PFSK-1 (cell line): ENCODE data around the gene MLIP.

ENCODE experiments used
- FOXP2 ChIP-seq: optimal IDR thresholded peaks from 2 replicates; pipeline ENCODE3; 2011; ENCODE audit warnings: borderline replicate concordance, control low read depth, inconsistent platforms; ENCODE audit not compliant: insufficient read depth; ENCODE audit errors: extremely low read length, extremely low read depth
- POLR2AphosphoS5 ChIP-seq: IDR thresholded peaks from 2 replicates; pipeline ENCODE4 v1.6.1; 2012; ENCODE audit warnings: low read depth, mild to moderate bottlenecking, control low read depth, low read length, moderate library complexity
- SIN3A ChIP-seq: IDR thresholded peaks from 2 replicates; pipeline ENCODE4 v1.6.1; 2012; ENCODE audit warnings: mild to moderate bottlenecking, low read length, moderate library complexity, borderline replicate concordance; ENCODE audit not compliant: insufficient read depth
- TAF1 ChIP-seq: IDR thresholded peaks from 2 replicates; pipeline ENCODE4 v1.6.1; 2012; ENCODE audit warnings: low read length, control low read depth, borderline replicate concordance; ENCODE audit not compliant: insufficient read depth
- TF ChIP-seq, protein P1 (sequence below), 2 experiments: IDR thresholded peaks; 2 replicates each; pipeline versions ENCODE4 v1.6.1 to v1.8.0; 2011 to 2012; ENCODE audit warnings: low read depth in 2 of 2, low read length in 2 of 2, control low read depth in 1 of 2, inconsistent platforms in 1 of 2, mild to moderate bottlenecking in 1 of 2, moderate library complexity in 1 of 2; ENCODE audit not compliant: insufficient read depth in 1 of 2

Gene MLIP

GRCh38 chr6:54094786-54095185, 16.5 kb upstream of the MLIP start:
- TF ChIP-seq POLR2AphosphoS5 (no peak), SIN3A (no peak)
- TF ChIP-seq, protein P1, sequence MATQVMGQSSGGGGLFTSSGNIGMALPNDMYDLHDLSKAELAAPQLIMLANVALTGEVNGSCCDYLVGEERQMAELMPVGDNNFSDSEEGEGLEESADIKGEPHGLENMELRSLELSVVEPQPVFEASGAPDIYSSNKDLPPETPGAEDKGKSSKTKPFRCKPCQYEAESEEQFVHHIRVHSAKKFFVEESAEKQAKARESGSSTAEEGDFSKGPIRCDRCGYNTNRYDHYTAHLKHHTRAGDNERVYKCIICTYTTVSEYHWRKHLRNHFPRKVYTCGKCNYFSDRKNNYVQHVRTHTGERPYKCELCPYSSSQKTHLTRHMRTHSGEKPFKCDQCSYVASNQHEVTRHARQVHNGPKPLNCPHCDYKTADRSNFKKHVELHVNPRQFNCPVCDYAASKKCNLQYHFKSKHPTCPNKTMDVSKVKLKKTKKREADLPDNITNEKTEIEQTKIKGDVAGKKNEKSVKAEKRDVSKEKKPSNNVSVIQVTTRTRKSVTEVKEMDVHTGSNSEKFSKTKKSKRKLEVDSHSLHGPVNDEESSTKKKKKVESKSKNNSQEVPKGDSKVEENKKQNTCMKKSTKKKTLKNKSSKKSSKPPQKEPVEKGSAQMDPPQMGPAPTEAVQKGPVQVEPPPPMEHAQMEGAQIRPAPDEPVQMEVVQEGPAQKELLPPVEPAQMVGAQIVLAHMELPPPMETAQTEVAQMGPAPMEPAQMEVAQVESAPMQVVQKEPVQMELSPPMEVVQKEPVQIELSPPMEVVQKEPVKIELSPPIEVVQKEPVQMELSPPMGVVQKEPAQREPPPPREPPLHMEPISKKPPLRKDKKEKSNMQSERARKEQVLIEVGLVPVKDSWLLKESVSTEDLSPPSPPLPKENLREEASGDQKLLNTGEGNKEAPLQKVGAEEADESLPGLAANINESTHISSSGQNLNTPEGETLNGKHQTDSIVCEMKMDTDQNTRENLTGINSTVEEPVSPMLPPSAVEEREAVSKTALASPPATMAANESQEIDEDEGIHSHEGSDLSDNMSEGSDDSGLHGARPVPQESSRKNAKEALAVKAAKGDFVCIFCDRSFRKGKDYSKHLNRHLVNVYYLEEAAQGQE (IDR thresholded peaks at IDR 0.05; ENCODE audit: insufficient read depth in 1 of 2, low read depth in 2 of 2, low read length in 2 of 2) = no peak

- TF ChIP-seq FOXP2 (no peak), SIN3A (no peak), POLR2AphosphoS5 (no peak), TAF1 (no peak)
- TF ChIP-seq, protein P1 (IDR thresholded peaks at IDR 0.05; ENCODE audit: insufficient read depth in 1 of 2, low read depth in 2 of 2, low read length in 2 of 2) = no peak
Measured at GRCh38 chr6:54095723-54096122, 15.5 kb upstream of the MLIP start.

DNA sequence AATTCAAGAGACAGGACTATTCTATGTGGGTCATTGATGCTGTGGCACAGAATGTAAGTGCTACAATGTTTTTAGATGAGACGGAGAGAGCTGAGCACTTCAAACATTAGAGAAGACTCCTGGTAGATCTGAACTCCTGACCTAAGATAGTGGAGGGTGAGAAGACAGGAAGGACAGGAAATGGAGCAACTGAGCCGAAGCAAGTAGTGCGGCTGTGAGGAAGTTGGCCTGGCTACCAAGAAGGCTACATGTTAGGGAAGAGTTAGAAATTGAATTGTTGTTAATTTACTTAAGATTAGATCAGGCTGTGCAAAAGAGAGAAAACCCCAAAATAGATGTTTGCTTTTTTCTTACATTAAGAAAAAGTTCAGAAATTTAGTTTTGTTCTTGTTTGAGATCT, 14.4 kb upstream of the MLIP start:
- TF ChIP-seq, protein P1 (IDR thresholded peaks at IDR 0.05; ENCODE audit: insufficient read depth in 1 of 2, low read depth in 2 of 2, low read length in 2 of 2) = no peak
- no peak for TF ChIP-seq FOXP2

GRCh38 chr6:54097753-54098152, 13.5 kb upstream of the MLIP start:
- TF ChIP-seq, protein P1 (IDR thresholded peaks at IDR 0.05; ENCODE audit: insufficient read depth in 1 of 2, low read depth in 2 of 2, low read length in 2 of 2) = no peak
- TF ChIP-seq TAF1 = no peak
- TF ChIP-seq FOXP2 = no peak
- no peak for TF ChIP-seq POLR2AphosphoS5
- no peak for TF ChIP-seq SIN3A

DNA sequence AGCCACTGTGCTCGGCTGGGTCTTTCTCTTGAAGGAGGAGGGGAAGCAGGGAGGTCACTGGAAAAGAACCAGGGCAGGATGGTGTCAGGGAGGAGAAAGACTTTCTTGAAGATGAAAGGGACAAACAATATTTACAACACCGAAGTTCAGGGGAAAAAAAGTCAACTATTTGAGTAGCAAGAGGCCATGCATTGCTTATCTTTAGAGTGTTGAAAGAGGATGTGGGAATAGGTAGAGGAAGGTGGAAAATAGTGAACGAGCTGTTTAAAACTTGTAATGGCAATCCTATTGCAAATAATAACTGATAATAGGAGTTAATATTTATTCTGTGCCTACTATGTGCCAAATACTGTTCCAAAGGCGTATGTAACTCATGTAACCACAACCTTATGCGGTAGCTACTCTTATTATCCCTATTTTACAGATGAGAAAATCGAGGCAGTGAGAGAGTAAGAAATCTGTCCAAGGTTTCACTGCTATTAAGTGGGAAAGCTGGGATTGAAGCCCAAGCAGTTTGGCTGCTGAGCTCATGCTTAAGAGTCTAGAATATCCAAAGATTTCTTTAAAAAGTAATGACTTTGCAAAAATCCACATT, 12.7 kb upstream of the MLIP start:
- TF ChIP-seq SIN3A = no peak
- no peak for TF ChIP-seq FOXP2
- TF ChIP-seq TAF1 = no peak
- no peak for TF ChIP-seq POLR2AphosphoS5
- TF ChIP-seq, protein P1 (IDR thresholded peaks at IDR 0.05; ENCODE audit: insufficient read depth in 1 of 2, low read depth in 2 of 2, low read length in 2 of 2) = no peak
